Activated B cell treated with CpG ODN at 0.5 μM for 24 hours (primary cell): ENCODE data around the gene NPAS3. TPM values are rescaled to one million over a fixed set of nuclear protein-coding genes. Genes with fewer than 3 reads are reported as not detected.

Source experiments
- ATAC-seq: fragments of 200-7000 bp; cut with Tn5 transposase; one replicate; pipeline ENCODE4 v1.10.0; 2021; ENCODE audit warnings: low read depth, mild to moderate bottlenecking, moderate library complexity
- CTCF ChIA-PET: fragments of 350-600 bp; sonication (Branson Sonifier 250); formaldehyde crosslinking; loops from one replicate; lab custom pipeline; 2021; ENCODE audit warnings: antibody characterized with exemption; lab: Charles Lee
- POLR2A ChIA-PET: fragments of 350-600 bp; sonication (Branson Sonifier 250); formaldehyde crosslinking; loops from one replicate; lab custom pipeline; 2021; ENCODE audit warnings: antibody characterized with exemption; lab: Charles Lee
- DNase-seq: peaks from one replicate; pipeline ENCODE4 v3.0.0; 2022
- H3K27ac Mint-ChIP-seq: one replicate; pipeline ENCODE4 v1.8.0; 2020; ENCODE audit warnings: mixed read lengths
- H3K27me3 Mint-ChIP-seq: one replicate; pipeline ENCODE4 v1.8.0; 2021; ENCODE audit warnings: mixed read lengths
- H3K36me3 Mint-ChIP-seq: one replicate; pipeline ENCODE4 v1.8.0; 2021; ENCODE audit warnings: low read depth, mixed read lengths
- H3K4me1 Mint-ChIP-seq: one replicate; pipeline ENCODE4 v1.8.0; 2021; ENCODE audit warnings: mixed read lengths
- H3K4me3 Mint-ChIP-seq: one replicate; pipeline ENCODE4 v1.8.0; 2020; ENCODE audit warnings: mild to moderate bottlenecking, mixed read lengths
- H3K9me3 Mint-ChIP-seq: one replicate; pipeline ENCODE4 v1.8.0; 2020; ENCODE audit warnings: mixed read lengths
- CTCF ChIP-seq: fragments of 200-600 bp; IDR thresholded peaks from one replicate; pipeline ENCODE4 v1.8.0; 2022; ENCODE audit warnings: antibody characterized with exemption, mild to moderate bottlenecking
- intact Hi-C: fragments of 100-400 bp; cut with micrococcal nuclease; formaldehyde crosslinking; loops from one replicate; pipeline ENCODE4 v1.15.1; 2024
- total RNA-seq: library from RNA; stranded (reverse); gene quantifications from 2 replicates; pipeline ENCODE4 v1.2.3, GENCODE V29; 2022

Gene NPAS3
- total RNA-seq, 1 donor from 2014 or later, result not detected

GRCh38 chr14:33551963-33552362 is 613.3 kb downstream of the NPAS3 start:
- no peak overlapping the region for H3K27ac Mint-ChIP-seq
- ChIA-PET CTCF (no interaction called here), POLR2A (no interaction called here)
- H3K9me3 Mint-ChIP-seq, result no peaks in the 10 kb centered on the region
- no peaks in the 10 kb centered on the region for H3K4me1 Mint-ChIP-seq
- intact Hi-C loops, result no loop called here
- no peak overlapping the region for H3K4me3 Mint-ChIP-seq
- DNase-seq, result no peak
- H3K27me3 Mint-ChIP-seq, result no peaks in the 10 kb centered on the region
- no peak for ATAC-seq
- H3K36me3 Mint-ChIP-seq, result no peaks in the 10 kb centered on the region
- TF ChIP-seq CTCF, result no peak

- ChIA-PET CTCF (no interaction called here), POLR2A (no interaction called here)
- Mint-ChIP-seq H3K9me3 (no peaks in the 10 kb centered on the region), H3K36me3 (no peaks in the 10 kb centered on the region), H3K27ac (no peak overlapping the region), H3K4me1 (no peaks in the 10 kb centered on the region), H3K27me3 (no peaks in the 10 kb centered on the region), H3K4me3 (no peak overlapping the region)
- DNase-seq, result no peak
- TF ChIP-seq CTCF, result no peak
- intact Hi-C loops, result no loop called here
- ATAC-seq, result no peak
These were observed 615.1 kb downstream of the NPAS3 start for GRCh38 chr14:33553706-33554278.

GRCh38 chr14:33554988-33555387 is 616.3 kb downstream of the NPAS3 start:
- Mint-ChIP-seq H3K36me3 (no peaks in the 10 kb centered on the region), H3K4me1 (no peaks in the 10 kb centered on the region), H3K27ac (no peak overlapping the region), H3K4me3 (no peak overlapping the region), H3K27me3 (no peaks in the 10 kb centered on the region), H3K9me3 (no peaks in the 10 kb centered on the region)
- no peak for DNase-seq
- ATAC-seq, result no peak
- CTCF ChIA-PET, result no interaction called here
- intact Hi-C loops, result no loop called here
- POLR2A ChIA-PET, result no interaction called here
- TF ChIP-seq CTCF, result no peak

GRCh38 chr14:33555710-33556350 is 617.2 kb downstream of the NPAS3 start:
- Mint-ChIP-seq H3K9me3 (no peaks in the 10 kb centered on the region), H3K27ac (no peak overlapping the region), H3K4me3 (no peak overlapping the region), H3K4me1 (no peaks in the 10 kb centered on the region), H3K27me3 (no peaks in the 10 kb centered on the region), H3K36me3 (no peaks in the 10 kb centered on the region)
- POLR2A ChIA-PET, result no interaction called here
- no peak for ATAC-seq
- no peak for DNase-seq
- intact Hi-C loops, result no loop called here
- CTCF ChIA-PET, result no interaction called here
- no peak for TF ChIP-seq CTCF

GRCh38 chr14:33556382-33557121 is 617.9 kb downstream of the NPAS3 start:
- intact Hi-C loops, result no loop called here
- no peak for DNase-seq
- CTCF ChIA-PET, result no interaction called here
- Mint-ChIP-seq H3K27ac (no peak overlapping the region), H3K4me1 (no peaks in the 10 kb centered on the region), H3K4me3 (no peak overlapping the region), H3K27me3 (no peaks in the 10 kb centered on the region), H3K9me3 (no peaks in the 10 kb centered on the region), H3K36me3 (no peaks in the 10 kb centered on the region)
- POLR2A ChIA-PET, result no interaction called here
- TF ChIP-seq CTCF, result no peak
- no peak for ATAC-seq
